Pons (tissue), 1 donor: ENCODE results near the gene DUSP9.
A peak's percentile ranks its signal among the peaks of the same experiment; 100 is the strongest.

Experiments
- DNase-seq: peaks from one replicate; pipeline ENCODE4 v3.0.0-alpha.2; 2016; ENCODE audit warnings: low spot score

The DUSP9 gene

DNA sequence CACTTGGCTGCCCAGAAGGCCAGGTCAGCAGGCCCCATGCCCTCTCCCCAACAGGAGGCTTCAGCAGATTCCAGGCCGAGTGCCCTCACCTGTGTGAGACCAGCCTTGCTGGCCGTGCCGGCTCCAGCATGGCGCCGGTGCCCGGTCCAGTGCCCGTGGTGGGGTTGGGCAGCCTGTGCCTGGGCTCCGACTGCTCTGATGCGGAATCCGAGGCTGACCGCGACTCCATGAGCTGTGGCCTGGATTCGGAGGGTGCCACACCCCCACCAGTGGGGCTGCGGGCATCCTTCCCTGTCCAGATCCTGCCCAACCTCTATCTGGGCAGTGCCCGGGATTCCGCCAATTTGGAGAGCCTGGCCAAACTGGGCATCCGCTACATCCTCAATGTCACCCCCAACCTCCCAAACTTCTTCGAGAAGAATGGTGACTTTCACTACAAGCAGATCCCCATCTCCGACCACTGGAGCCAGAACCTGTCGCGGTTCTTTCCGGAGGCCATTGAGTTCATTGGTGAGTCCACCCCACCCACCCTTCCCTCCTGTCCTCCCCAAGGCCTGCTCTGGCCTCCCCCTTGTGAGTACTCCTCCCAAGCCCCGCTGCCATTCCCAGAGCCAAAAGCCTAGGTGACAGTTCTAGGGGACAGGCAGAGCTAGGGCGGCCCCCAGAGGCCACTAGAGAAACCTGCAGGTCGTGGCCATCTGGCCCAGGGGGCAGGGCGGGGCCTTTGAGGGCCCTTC is 2.3 kb downstream of the DUSP9 start:
- DNase-seq = no peak

GRCh38 chrX:153649915-153650782 is 3.1 kb downstream of the DUSP9 start:
- DNase-seq = no peak

DNA sequence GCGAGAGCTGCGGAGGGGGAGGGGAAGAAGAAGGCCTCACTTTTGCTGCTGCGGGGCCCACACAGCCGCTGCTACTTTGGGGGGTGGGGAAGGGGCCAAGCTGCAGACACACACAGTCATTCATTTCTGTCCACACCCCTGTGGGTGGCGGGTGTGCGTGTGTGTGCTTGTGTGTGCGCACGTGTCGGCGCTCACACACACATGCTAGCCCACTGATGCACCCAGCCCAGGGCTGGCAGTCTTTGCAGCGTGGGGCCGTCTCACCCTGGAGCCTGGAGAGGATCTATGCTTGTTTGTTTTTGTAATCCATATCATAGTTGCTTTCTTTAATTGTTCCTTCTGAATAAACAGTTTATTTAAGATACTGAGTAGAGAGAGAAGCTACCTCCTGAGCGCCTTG is 4.0 kb downstream of the DUSP9 start:
- no peak for DNase-seq

DNA sequence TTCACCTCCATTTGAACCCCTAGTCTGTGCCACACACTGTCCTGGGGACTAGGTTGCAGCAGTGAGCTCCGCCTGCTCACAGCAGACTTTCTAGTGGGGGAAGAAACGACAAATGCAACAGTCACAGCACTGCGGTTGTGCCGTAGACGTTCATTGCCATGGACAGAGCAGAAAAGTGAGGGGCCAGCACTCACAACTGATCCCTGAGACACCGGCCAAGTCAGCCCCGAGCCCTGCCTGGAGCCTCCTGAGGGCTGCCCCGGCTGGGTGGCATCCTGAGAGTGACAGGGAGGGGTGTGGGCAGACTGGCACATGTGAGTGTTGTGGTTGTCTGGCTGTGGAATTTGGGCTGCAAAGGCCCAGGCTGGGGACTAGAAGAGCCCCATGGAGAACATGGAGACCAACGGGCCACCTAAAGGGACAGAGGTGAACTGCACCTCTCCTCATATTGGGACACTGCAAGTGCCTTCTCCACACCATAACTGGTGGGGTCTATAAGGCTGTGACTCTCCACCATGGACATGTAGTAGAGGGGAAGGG is 4.6 kb downstream of the DUSP9 start:
- no peak for DNase-seq

GRCh38 chrX:153653556-153653955 is 6.6 kb downstream of the DUSP9 start:
- no peak for DNase-seq

- DNase-seq = no peak
Measured at GRCh38 chrX:153657161-153657560, 10.2 kb downstream of the DUSP9 start.

DNA sequence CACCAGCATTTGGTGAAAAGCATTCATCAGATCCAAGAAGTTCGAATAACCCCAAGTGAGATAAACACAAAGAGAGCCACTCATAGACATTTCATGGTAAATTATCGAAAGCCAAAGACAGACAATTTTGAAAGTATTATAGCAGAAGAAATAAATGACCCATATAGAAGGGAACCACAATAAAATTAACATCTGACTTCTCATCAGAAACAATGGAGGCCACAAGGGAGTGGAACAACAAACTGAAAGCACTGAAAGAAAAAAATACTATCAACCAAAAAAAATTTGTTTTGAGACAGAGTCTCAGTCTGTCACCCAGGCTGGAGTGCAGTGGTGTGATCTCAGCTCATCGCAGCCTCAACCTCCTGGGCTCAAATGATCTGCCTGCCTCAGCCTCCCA is 12.3 kb downstream of the DUSP9 start:
- no peak for DNase-seq

GRCh38 chrX:153662266-153662665 is 15.3 kb downstream of the DUSP9 start:
- DNase-seq = no peak

GRCh38 chrX:153665726-153666306 is 18.8 kb downstream of the DUSP9 start:
- DNase-seq = no peak

- DNase-seq = no peak
Measured at GRCh38 chrX:153667281-153667955, 20.4 kb downstream of the DUSP9 start.

DNA sequence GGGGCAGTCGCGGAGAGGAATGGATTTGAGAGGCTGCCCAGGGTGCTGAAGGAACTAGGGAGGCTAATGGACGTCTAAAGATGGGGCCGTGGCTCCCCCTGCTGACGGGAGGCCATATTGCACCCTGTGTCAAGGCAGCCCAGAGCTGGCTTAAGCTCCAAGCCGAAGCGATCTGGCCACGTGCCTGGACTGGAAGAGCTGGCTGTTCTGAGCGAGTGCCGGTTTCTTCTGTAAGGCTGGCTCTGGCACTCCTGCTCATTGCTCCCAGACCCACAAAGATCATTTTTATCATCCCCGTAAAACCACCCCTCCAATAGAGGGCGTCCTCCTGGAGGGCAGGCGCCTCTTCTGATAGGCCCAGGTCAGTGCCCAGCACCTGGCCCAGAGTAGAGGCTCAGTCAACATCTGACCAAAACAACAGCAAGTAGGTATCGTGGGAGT is 21.0 kb downstream of the DUSP9 start:
- peak; percentile 83 for DNase-seq

- DNase-seq = no peak
Measured at GRCh38 chrX:153668423-153669173, 21.6 kb downstream of the DUSP9 start.

DNA sequence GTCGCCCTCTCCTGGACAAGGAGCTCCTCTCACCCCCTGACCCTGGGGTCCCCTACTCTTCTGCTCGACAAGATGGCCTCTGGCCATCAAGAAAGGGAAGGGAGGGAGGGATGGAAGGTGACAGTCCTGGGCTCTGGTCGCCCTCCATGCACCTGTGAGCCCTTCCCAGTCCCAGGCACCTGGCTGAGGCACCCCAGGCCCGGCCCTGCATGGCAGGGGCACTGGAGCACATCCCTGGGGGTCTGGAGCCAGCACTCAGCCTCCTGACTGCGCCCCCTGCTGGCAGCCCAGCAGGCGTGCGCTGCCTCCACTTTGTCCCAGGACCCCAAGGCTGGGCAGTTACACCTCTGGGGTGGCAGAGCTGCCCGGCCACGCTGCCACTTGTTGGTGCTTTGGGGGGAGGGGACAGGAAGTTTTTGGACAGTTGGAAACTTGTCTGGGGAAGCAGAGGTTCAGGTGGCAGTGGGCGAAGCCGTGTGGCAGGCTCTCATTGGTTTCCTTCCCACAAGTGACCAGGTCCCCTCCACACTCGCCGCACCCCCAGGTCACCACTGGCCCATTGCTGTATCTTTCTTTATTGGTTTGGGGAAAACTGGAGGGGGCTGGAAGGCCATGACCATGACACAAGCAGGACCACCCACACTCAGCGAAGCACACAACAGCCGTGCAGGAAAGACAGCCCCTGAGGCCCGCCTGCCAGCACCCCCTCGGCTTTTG is 22.3 kb downstream of the DUSP9 start:
- DNase-seq = no peak

DNA sequence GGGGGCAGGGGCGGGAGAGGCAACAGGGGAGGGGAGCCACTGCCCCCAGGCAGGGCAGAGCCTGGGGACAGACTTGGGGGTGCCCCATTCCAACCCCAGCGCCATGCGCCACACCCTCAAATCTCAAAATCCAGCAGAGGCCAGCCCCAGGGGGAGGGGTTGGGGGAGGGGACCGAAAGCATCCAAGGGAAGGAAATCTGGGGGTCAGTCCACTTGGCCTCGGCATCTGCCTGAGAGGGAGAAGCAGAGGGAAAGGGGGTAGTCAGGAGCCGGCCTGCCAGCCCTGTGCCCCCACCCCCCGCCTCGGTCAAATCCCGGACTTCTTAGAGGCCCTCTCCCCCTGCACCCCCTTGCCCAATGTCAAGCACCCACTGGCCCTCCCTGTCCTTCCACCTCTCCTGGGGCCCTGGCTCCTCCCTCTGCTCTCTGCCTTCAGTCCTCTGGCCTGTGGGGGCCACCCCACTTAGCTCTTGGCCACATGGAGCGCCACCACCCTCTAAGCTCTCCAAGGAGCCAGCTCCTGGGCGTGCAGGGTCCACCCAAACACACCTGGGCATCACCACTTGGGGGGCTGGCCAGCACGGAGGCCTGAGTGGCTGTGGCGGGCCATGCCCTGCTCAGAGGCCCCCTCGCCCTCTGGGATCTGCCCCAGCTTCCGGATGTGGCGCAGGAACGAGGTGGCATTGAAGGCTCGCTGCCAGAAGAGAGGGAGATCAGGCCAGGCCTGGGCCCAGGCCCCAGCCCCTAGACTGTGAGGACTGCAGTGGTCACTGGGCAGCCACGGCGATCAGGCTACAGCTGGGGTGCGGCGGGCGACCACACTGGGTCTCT is 23.1 kb downstream of the DUSP9 start:
- no peak for DNase-seq

GRCh38 chrX:153670748-153671588 is 24.0 kb downstream of the DUSP9 start:
- no peak for DNase-seq

GRCh38 chrX:153671589-153672530 is 24.9 kb downstream of the DUSP9 start:
- no peak for DNase-seq

DNA sequence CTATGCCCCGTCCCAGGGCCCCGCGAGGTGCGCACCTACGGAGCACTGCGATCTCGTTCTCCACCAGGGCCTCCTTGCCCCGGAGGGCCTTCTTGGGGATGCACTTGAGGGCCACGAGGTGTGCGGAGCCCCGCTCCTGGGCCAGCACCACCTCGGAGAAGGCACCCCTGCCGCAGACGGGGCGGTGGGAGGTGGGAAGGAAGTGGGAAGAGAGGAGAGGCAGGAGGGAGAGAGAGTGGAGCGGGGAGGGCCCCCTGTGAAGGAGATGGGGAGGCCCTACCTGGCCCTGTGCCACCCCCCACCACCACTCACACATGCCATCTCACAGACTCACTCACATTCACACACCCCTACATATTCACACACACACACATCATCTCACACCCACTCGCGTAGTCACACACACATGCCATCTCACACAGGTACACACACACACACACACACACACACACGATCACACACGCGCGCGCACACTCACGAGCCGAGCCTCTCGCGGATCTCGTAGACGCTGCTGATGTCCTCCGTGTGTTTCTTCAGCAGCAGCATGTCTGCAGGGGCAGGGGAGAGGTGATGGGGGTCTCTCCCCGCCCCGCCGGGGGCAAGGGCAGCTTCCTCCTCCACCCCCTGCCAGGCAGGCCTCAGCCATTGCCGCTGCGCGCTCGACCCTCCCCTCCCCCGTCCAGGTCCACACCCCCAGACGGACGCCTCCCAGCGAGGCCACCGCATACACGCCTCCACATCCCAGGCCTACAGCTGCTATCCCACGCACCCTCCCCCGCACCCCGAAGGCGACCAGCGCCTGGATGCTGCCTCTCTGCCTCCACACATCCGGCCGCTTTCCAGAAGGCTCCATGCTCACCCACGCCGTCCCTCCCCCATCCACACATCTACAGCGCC is 25.8 kb downstream of the DUSP9 start:
- no peak for DNase-seq
